NCI-H446 treated with DMSO at 0.1 percent for 48 hours (cell line): ENCODE measurements around the gene TRIP10.

Source experiments
- DNase-seq: peaks from one replicate; lab custom pipeline; 2025; lab: John Stamatoyannopoulos, UW

TRIP10 gene

GRCh38 chr19:6711605-6712004, 27.9 kb upstream of the TRIP10 start:
- DNase-seq: no peak

- no peak for DNase-seq
Observed at GRCh38 chr19:6712231-6712630, 27.2 kb upstream of the TRIP10 start.

- no peak for DNase-seq
Observed at GRCh38 chr19:6712692-6713670, 26.5 kb upstream of the TRIP10 start.

GRCh38 chr19:6713773-6714692, 25.4 kb upstream of the TRIP10 start:
- no peak for DNase-seq

- no peak for DNase-seq
Observed at GRCh38 chr19:6714749-6715555, 24.5 kb upstream of the TRIP10 start.

- DNase-seq: no peak
Observed at GRCh38 chr19:6716610-6716970, 22.9 kb upstream of the TRIP10 start.

GRCh38 chr19:6717036-6717435, 22.4 kb upstream of the TRIP10 start:
- no peak for DNase-seq

- DNase-seq: no peak
Observed at GRCh38 chr19:6717441-6717971, 22.0 kb upstream of the TRIP10 start.

- no peak for DNase-seq
Observed at GRCh38 chr19:6718111-6718740, 21.3 kb upstream of the TRIP10 start.

GRCh38 chr19:6718741-6719539, 20.5 kb upstream of the TRIP10 start:
- DNase-seq: no peak

- no peak for DNase-seq
Observed at GRCh38 chr19:6719540-6719861, 20.0 kb upstream of the TRIP10 start.

GRCh38 chr19:6719992-6720368, 19.5 kb upstream of the TRIP10 start:
- DNase-seq: no peak

- DNase-seq: no peak
Observed at GRCh38 chr19:6720369-6721137, 18.9 kb upstream of the TRIP10 start, which contains the start of gene C3. Gene C3, minus strand, starts transcription at chr19:6720650. Its CDS starts 61 bp downstream, at chr19:6720589.

GRCh38 chr19:6721138-6721474, 18.4 kb upstream of the TRIP10 start:
- no peak for DNase-seq

- DNase-seq: no peak
Observed at GRCh38 chr19:6721773-6722172, 17.7 kb upstream of the TRIP10 start.

- DNase-seq: no peak
Observed at GRCh38 chr19:6723108-6723618, 16.3 kb upstream of the TRIP10 start.

GRCh38 chr19:6723738-6724137, 15.7 kb upstream of the TRIP10 start:
- DNase-seq: no peak

- no peak for DNase-seq
Observed at GRCh38 chr19:6724631-6725492, 14.6 kb upstream of the TRIP10 start.
